Stomach (tissue), 9 donors: ENCODE results near the gene ZNF584. TPM values are rescaled to one million over a fixed set of nuclear protein-coding genes. Genes with fewer than 3 reads are reported as not detected.

Experiments
- DNase-seq, 2 donors: peaks; one replicate each; pipeline versions ENCODE4 v3.0.0 to v3.0.0-alpha.2; 2013 to 2019
- H3K27ac ChIP-seq, 5 donors: fragments of 200-600 bp in 4 of 5; sonication (generic) in 4 of 5; one replicate each; pipeline ENCODE4 v1.5.1; 2013 to 2019; ENCODE audit warnings: mild to moderate bottlenecking in 1 of 5, moderate library complexity in 1 of 5
- H3K27me3 ChIP-seq, 3 donors: fragments of 200-600 bp; sonication (generic); one replicate each; pipeline ENCODE4 v1.5.1; 2017 to 2019; ENCODE audit warnings: mixed run types in 1 of 3
- H3K36me3 ChIP-seq, 4 donors: fragments of 200-600 bp; sonication (generic); 1 replicate in 3 of 4; 2 replicates in 1 of 4; pipeline ENCODE4 v1.5.1; 2016 to 2019
- H3K4me1 ChIP-seq, 4 donors: fragments of 200-600 bp; sonication (generic); one replicate each; pipeline ENCODE4 v1.5.1; 2016 to 2019
- H3K4me3 ChIP-seq, 4 donors: fragments of 200-600 bp; sonication (generic) in 3 of 4; one replicate each; pipeline ENCODE4 v1.5.1; 2016 to 2019; ENCODE audit warnings: mild to moderate bottlenecking in 1 of 4
- H3K9me3 ChIP-seq, 4 donors: fragments of 200-600 bp; sonication (generic); one replicate each; pipeline ENCODE4 v1.5.1; 2016 to 2019
- EP300 ChIP-seq: sonication (generic); formaldehyde crosslinking; IDR thresholded peaks from one replicate; pipeline ENCODE4 v1.6.1; 2017; ENCODE audit warnings: antibody characterized with exemption
- POLR2A ChIP-seq, 4 donors: fragments of 450-650 bp; IDR thresholded peaks; one replicate each; pipeline ENCODE4 v1.6.1; 2016; ENCODE audit warnings: antibody characterized with exemption in 4 of 4, control low read depth in 2 of 4, mild to moderate bottlenecking in 1 of 4, moderate library complexity in 1 of 4
- POLR2AphosphoS5 ChIP-seq, 3 donors: sonication (generic); formaldehyde crosslinking; IDR thresholded peaks; one replicate each; pipeline ENCODE4 v1.6.1; 2016; ENCODE audit warnings: antibody characterized with exemption in 3 of 3
- WGBS, 5 donors: extraction: QIAGEN DNeasy Blood & Tissue Kit in 3 of 5; methylation state at CpG; one replicate each; pipeline versions ENCODE4 v1.1.5 to v1.1.7; 2013 to 2018; 5-methylcytosine and 5-hydroxymethylcytosine counted together
- intact Hi-C: fragments of 100-400 bp; cut with DNase I; formaldehyde crosslinking; loops from one replicate; pipeline ENCODE4 v1.15.1; 2023; ENCODE audit warnings: low total_unique reads
- polyA plus RNA-seq, 3 donors: library from polyadenylated mRNA; stranded (reverse); fragments of 200-250 nt; gene quantifications; one replicate each; pipeline ENCODE4 v1.2.3, GENCODE V29; 2013
- total RNA-seq, 5 donors: library from RNA; depleted of rRNA; stranded (reverse); fragments of >200 nt; gene quantifications; one replicate each; pipeline versions ENCODE4 v1.1.0 to v1.2.3, GENCODE V29; 2014 to 2016
- TF ChIP-seq, protein P1 (sequence below), 7 experiments: fragments of 450-650 bp in 4 of 7; fragments of 200-600 bp in 3 of 7; sonication (generic) in 3 of 7; IDR thresholded peaks; one replicate each; pipeline ENCODE4 v1.5.1; 2016 to 2019; ENCODE audit warnings: antibody characterized with exemption in 7 of 7, control low read depth in 2 of 7, mild to moderate bottlenecking in 1 of 7
- donor health status: healthy with polysubstance abuse.
- donor health status: Bipolar disorder and iron deficiency.
- donor health status: healthy.

The ZNF584 gene
- total and polyA plus RNA-seq, 8 donors: 5.4 to 114 (median 10.8) TPM; not detected in 1

DNA sequence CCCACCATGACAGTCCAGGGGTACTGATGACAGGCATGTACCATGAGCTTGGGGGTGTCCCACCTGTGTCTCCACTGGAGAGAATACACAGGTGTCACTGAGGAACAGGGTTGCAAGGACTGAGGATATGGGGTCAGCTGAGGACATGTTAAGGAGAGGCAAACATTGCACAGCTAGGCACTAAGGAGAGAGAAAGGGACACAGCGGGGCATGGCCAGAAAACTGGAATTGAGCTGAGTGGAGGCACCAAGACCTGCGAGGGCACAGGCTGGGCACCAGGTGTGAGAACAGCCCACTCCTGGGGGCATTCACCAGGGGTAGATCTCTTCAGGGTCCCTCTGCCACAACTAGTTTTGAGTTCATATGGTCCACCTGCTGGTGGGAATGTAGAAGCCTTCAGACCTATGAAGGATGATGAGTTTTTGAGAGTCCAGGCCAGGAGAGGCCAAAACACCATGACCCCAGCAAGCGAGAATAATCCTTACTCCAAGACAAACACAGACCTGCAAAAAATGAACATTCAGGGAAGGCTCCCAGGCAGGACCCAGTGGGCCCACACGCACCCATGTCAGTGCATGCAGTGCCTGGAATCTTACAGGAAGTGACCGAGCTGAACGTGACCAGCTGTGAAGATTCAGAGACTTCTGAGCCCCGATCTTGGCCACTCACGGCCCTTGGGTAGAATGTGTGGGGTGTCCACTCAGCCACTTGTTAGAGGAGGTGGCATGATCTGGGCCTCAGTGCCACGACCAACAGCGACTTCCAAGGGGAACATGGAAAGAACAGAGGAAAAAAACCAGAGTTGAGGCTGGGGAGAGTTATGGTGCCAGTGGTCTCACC is 1.4 kb upstream of the ZNF584 start:
- peak overlapping the region; percentile 70 to 83 (median 78) for H3K4me3 ChIP-seq
- TF ChIP-seq, protein P1, sequence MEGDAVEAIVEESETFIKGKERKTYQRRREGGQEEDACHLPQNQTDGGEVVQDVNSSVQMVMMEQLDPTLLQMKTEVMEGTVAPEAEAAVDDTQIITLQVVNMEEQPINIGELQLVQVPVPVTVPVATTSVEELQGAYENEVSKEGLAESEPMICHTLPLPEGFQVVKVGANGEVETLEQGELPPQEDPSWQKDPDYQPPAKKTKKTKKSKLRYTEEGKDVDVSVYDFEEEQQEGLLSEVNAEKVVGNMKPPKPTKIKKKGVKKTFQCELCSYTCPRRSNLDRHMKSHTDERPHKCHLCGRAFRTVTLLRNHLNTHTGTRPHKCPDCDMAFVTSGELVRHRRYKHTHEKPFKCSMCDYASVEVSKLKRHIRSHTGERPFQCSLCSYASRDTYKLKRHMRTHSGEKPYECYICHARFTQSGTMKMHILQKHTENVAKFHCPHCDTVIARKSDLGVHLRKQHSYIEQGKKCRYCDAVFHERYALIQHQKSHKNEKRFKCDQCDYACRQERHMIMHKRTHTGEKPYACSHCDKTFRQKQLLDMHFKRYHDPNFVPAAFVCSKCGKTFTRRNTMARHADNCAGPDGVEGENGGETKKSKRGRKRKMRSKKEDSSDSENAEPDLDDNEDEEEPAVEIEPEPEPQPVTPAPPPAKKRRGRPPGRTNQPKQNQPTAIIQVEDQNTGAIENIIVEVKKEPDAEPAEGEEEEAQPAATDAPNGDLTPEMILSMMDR (IDR thresholded peaks at IDR 0.05): peak in 2 of 7 experiments; percentile 11 to 13
- TF ChIP-seq POLR2A (IDR thresholded peaks at IDR 0.05) (no peak), POLR2AphosphoS5 (IDR thresholded peaks at IDR 0.05) (no peak)
- H3K9me3 ChIP-seq: no peaks in the 10 kb centered on the region
- H3K27me3 ChIP-seq: no peaks in the 10 kb centered on the region
- WGBS, 5 donors: 54 to 68% (median 67%) methylated on average over 10 of the region's 10 CpGs
- peaks cover 10 to 35% (median 33%) of the 10 kb centered on the region in 4 donors for H3K4me1 ChIP-seq
- no peaks in the 10 kb centered on the region for H3K36me3 ChIP-seq
- peak overlapping the region in 3 of 5 donors; percentile 91 to 92 (median 92) for H3K27ac ChIP-seq
- intact Hi-C loops: no loop called here
- peak in 1 of 2 donors; percentile 36 for DNase-seq

DNA sequence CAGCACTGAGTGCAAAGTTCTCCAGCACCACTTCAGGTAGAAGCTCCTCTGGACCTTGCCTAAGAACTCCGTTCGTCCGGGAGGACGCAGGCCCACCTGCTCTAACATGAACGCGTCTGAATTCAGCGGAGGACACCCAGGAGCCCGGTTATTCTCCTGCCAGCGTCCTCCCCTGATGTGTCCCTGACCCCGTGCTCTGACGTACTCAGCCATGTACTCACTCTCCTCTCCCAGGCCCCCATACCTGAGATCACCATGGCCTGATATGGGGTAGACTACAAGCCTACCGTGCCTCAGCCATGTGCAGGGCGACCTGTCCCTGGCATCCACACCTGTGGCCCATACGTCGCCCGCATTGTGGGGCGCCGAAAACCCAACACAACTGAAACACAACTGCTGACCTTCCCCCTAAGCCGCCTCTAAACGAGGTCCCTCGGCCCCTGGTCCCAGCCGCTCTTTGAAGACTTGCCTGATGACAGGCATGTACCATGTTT is 744 bp upstream of the ZNF584 start:
- TF ChIP-seq POLR2AphosphoS5 (IDR thresholded peaks at IDR 0.05): no peak
- TF ChIP-seq, protein P1 (IDR thresholded peaks at IDR 0.05): no peak
- no peak for TF ChIP-seq POLR2A (IDR thresholded peaks at IDR 0.05)
- no peak for TF ChIP-seq EP300
- Histone ChIP-seq H3K9me3 (no peaks in the 10 kb centered on the region), H3K36me3 (peaks cover 0 to 4% (median 0%) of the 10 kb centered on the region in 4 donors), H3K4me1 (peaks cover 8 to 31% (median 29%) of the 10 kb centered on the region in 4 donors), H3K27ac (peak overlapping the region; percentile 87 to 92 (median 91)), H3K4me3 (peak overlapping the region; percentile 70 to 83 (median 78)), H3K27me3 (no peaks in the 10 kb centered on the region)
- intact Hi-C loops: no loop called here
- DNase-seq: peak in 1 of 2 donors; percentile 65
- WGBS, 5 donors: 11 to 20% (median 12%) methylated on average over 17 to 22 of the region's 22 CpGs

DNA sequence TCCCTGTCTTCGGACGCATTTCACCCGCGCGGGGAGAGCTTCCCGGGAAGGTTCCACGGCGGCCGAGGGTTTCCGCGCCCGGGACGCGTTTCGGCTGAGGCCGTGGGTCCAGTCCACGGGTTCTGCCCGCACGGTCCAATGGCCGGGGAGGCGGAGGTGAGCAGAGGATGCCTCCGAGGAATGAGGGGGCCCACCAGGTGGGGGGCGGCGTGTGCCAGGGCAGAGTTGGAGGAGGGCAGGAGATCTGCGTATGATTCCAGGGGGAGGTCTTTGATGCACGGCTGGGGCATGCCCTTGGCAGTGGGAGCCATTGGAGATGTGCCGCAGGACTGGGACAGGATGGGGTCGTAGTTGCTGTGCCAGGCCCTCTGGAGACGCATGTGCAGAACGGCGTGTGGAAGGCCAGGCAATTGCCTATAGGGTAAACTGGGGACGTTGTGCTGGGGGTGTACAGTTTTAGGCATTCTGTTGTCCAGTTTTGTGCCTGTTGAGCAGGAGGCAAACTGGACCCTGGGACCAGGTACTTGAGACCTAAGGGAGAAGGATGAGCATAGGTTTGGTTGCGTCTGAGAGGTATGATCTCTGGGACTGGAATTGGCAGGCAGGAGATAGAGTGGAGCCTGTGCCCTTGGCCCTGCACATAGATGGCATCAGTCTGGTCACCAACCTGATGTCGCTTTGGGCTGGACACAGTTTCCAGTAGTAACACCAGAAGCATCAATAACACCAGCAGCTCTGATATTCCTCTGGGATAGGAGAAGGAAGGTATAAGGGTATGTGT is 751 bp downstream of the ZNF584 start:
- peaks cover 8 to 31% (median 29%) of the 10 kb centered on the region in 4 donors for H3K4me1 ChIP-seq
- peak overlapping the region; percentile 87 to 92 (median 91) for H3K27ac ChIP-seq
- peak overlapping the region; percentile 70 to 83 (median 78) for H3K4me3 ChIP-seq
- no peaks in the 10 kb centered on the region for H3K27me3 ChIP-seq
- peaks cover 0 to 5% (median 0%) of the 10 kb centered on the region in 4 donors for H3K36me3 ChIP-seq
- TF ChIP-seq EP300: no peak
- TF ChIP-seq POLR2A (IDR thresholded peaks at IDR 0.05): no peak
- peak in 1 of 2 donors; percentile 59 for DNase-seq
- no peaks in the 10 kb centered on the region for H3K9me3 ChIP-seq
- WGBS, 5 donors: 2 to 5% (median 3%) methylated on average over 13 to 34 of the region's 34 CpGs
- intact Hi-C loops: no loop called here

DNA sequence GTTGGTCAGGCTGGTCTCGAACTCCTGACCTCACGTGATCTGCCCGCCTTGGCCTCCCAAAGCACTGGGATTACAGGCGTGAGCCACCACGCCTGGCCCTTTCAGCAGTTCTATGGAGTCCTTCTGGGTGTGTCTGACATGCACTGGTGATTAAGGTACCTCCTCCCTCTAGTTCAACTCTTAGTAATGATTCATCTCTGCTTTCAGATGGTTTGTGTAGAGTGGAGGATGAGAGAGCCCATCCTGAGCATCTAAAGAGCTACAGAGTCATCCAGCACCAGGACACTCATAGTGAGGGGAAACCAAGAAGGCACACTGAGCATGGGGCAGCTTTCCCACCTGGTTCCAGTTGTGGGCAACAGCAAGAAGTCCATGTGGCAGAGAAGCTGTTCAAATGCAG is 8.2 kb downstream of the ZNF584 start:
- Histone ChIP-seq H3K9me3 (peaks cover 0 to 47% (median 24%) of the 10 kb centered on the region in 4 donors), H3K27me3 (no peaks in the 10 kb centered on the region), H3K36me3 (peaks cover 28 to 79% (median 57%) of the 10 kb centered on the region in 4 donors), H3K4me1 (no peaks in the 10 kb centered on the region), H3K27ac (no peak overlapping the region), H3K4me3 (no peak overlapping the region)
- TF ChIP-seq POLR2A (IDR thresholded peaks at IDR 0.05): no peak
- TF ChIP-seq EP300: no peak
- no peak for TF ChIP-seq POLR2AphosphoS5 (IDR thresholded peaks at IDR 0.05)
- TF ChIP-seq, protein P1 (IDR thresholded peaks at IDR 0.05): no peak
- WGBS, 5 donors: 96 to 99% (median 98%) methylated on average over 5 of the region's 5 CpGs
- intact Hi-C loops: no loop called here
- no peak for DNase-seq
